Right lobe of liver (tissue), 6 donors: Measurements from ENCODE around the gene BDH1. TPM values are rescaled to one million over a fixed set of nuclear protein-coding genes. Genes with fewer than 3 reads are reported as not detected.
A peak's percentile ranks its signal among the peaks of the same experiment; 100 is the strongest.

Source experiments
- ATAC-seq, 4 donors: fragments of 200-7000 bp; cut with Tn5 transposase; one replicate each; pipeline ENCODE4 v1.9.1; 2020; ENCODE audit warnings: mild to moderate bottlenecking in 4 of 4, moderate library complexity in 4 of 4
- DNase-seq, 3 donors: peaks; one replicate each; pipeline ENCODE4 v3.0.0-alpha.2; 2020
- H3K27ac ChIP-seq, 3 donors: fragments of 200-600 bp; one replicate each; pipeline ENCODE4 v1.8.0; 2022
- H3K27me3 ChIP-seq, 2 donors: fragments of 200-600 bp; one replicate each; pipeline ENCODE4 v1.8.0; 2022
- H3K36me3 ChIP-seq, 4 donors: fragments of 200-600 bp; sonication (generic) in 1 of 4; one replicate each; pipeline versions ENCODE4 v1.5.1 to v1.8.0; 2017 to 2022; ENCODE audit warnings: control low read depth in 1 of 4
- H3K4me1 ChIP-seq, 4 donors: fragments of 200-600 bp; sonication (generic) in 1 of 4; one replicate each; pipeline versions ENCODE4 v1.5.1 to v1.8.0; 2017 to 2022; ENCODE audit warnings: control low read depth in 1 of 4
- H3K4me3 ChIP-seq, 3 donors: fragments of 200-600 bp; one replicate each; pipeline ENCODE4 v1.8.0; 2022
- H3K9me3 ChIP-seq, 4 donors: fragments of 200-600 bp; sonication (generic) in 1 of 4; one replicate each; pipeline versions ENCODE4 v1.5.1 to v1.8.0; 2017 to 2022; ENCODE audit warnings: control low read depth in 1 of 4
- CTCF ChIP-seq, 4 donors: fragments of 200-600 bp in 3 of 4; fragments of 450-650 bp in 1 of 4; IDR thresholded peaks; one replicate each; pipeline versions ENCODE4 v1.5.1 to v1.8.0; 2016 to 2022; ENCODE audit warnings: antibody characterized with exemption in 4 of 4, mild to moderate bottlenecking in 2 of 4
- POLR2A ChIP-seq: fragments of 450-650 bp; IDR thresholded peaks from one replicate; pipeline ENCODE4 v1.6.1; 2017; ENCODE audit warnings: antibody characterized with exemption, mild to moderate bottlenecking
- whole genome bisulfite sequencing: methylation state at CpG from one replicate; pipeline ENCODE4 v1.1.6; 2018; ENCODE audit warnings: low coverage, low lambda C conversion rate; ENCODE audit not compliant: insufficient coverage; ENCODE audit errors: missing lambda C conversion rate; 5-methylcytosine and 5-hydroxymethylcytosine counted together
- intact Hi-C, 2 donors: fragments of 100-400 bp; cut with DNase I; formaldehyde crosslinking; loops; one replicate each; pipeline versions ENCODE4 v1.11.2 to v1.14.1; 2022
- total RNA-seq, 6 experiments: library from RNA; depleted of rRNA in 2 of 6; stranded (reverse); fragments of >200 nt in 2 of 6; fragmentation: NEBNext Ultra II Directional in 3 of 6; extraction: Animal tissue kit (Norgen Biotek cat#: 25700) in 3 of 6; gene quantifications; one replicate each; pipeline versions ENCODE4 v1.1.0 to v1.2.4, GENCODE V29; 2016 to 2023
- donor health status: DM: no; HTN: yes; CAD: no.
- donor health status: DM: no; HTN: no; CAD: no.
- donor health status: DM: no; HTN: no; CAD: no.
- donor health status: DM: no; HTN: yes; CAD: no.
- donor health status: DM: no; HTN: yes; CAD: no.

Gene BDH1
- total RNA-seq, 6 experiments from 2014 or later: 65.5 to 366 (median 233) TPM

DNA sequence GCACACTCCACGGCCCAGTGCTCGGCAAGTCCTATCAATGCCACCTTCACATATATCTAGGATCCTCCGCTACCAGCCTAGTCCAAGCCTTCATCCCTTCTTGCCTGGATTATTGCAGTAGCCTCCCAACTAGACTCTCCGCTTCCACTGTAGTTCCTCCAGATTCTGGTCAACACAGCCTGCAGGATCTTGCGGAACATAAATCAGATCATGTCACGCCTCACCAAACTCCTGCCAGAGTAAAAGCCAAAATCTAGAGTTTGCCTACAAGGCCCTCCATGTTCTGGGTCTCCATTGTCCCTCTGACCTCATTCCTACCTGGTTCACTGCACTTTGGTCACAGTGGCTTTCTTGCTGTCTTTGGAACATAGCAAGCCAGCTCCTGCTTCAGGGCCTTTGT lies 3.6 kb downstream of the BDH1 start:
- H3K27me3 ChIP-seq: no peaks in the 10 kb centered on the region
- intact Hi-C loops: no loop called here
- no peak for ATAC-seq
- no peak overlapping the region for H3K27ac ChIP-seq
- peaks cover 0 to 8% (median 0%) of the 10 kb centered on the region in 4 donors for H3K4me1 ChIP-seq
- 94% methylated on average over 5 of the region's 6 CpGs for WGBS
- H3K4me3 ChIP-seq: no peak overlapping the region
- TF ChIP-seq CTCF (IDR thresholded peaks at IDR 0.05): no peak
- TF ChIP-seq POLR2A: no peak
- H3K9me3 ChIP-seq: no peaks in the 10 kb centered on the region
- H3K36me3 ChIP-seq: peaks cover 0 to 15% (median 0%) of the 10 kb centered on the region in 4 donors
- no peak for DNase-seq

- Histone ChIP-seq H3K27me3 (no peaks in the 10 kb centered on the region), H3K9me3 (no peaks in the 10 kb centered on the region), H3K36me3 (peaks cover 0 to 20% (median 4%) of the 10 kb centered on the region in 4 donors), H3K27ac (no peak overlapping the region), H3K4me1 (peaks cover 0 to 7% (median 0%) of the 10 kb centered on the region in 4 donors), H3K4me3 (no peak overlapping the region)
- ATAC-seq: no peak
- WGBS: 59% methylated on average over 4 of the region's 9 CpGs
- no peak for DNase-seq
- TF ChIP-seq POLR2A: no peak
- TF ChIP-seq CTCF (IDR thresholded peaks at IDR 0.05): no peak
- intact Hi-C loops: no loop called here
Observed at GRCh38 chr3:197550489-197550888, 5.3 kb downstream of the BDH1 start.

- Histone ChIP-seq H3K27me3 (no peaks in the 10 kb centered on the region), H3K4me3 (no peak overlapping the region), H3K9me3 (no peaks in the 10 kb centered on the region), H3K4me1 (peaks cover 0 to 7% (median 0%) of the 10 kb centered on the region in 4 donors), H3K36me3 (peaks cover 0 to 25% (median 6%) of the 10 kb centered on the region in 4 donors), H3K27ac (no peak overlapping the region)
- no peak for TF ChIP-seq POLR2A
- no peak for TF ChIP-seq CTCF (IDR thresholded peaks at IDR 0.05)
- ATAC-seq (peak in 3 of 4 donors; percentile 29 to 47 (median 45)), DNase-seq (no peak)
- intact Hi-C loops: no loop called here
- 73% methylated on average over 4 of the region's 6 CpGs for WGBS
Observed at GRCh38 chr3:197549261-197549885, 6.4 kb downstream of the BDH1 start.

DNA sequence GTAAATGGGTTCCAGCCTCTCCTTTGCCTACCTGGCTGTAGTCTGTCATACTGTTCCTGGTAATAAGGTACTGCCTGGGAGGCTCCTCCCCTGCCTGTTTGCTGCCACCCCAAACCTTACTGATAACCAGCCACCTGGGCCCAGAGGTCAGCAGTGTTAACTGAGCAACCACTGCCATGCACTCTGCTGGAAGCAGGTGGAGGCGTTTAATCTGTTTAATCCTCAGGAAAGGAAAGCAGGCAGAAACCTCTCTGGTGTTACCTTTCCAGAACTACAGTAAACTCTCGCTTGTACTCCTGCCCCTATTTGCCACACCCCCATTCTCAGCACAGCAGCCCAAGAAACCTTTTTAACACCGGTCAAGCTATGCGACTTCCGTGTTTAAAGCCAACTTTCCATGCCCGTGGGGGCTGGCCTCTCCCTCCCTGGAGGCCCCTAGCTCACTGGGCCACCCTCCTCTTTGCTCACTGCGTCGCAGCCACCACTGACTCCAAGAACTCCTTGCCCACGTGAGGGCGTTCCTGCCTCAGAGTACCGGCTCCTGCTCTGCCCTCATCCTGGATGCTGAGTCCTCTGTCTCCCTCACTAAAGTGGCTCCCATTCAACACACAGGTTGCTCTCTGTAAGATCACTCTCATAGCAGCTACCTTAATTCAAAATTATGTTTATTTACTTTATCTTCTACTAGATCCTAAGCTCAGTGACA lies 8.3 kb downstream of the BDH1 start:
- Histone ChIP-seq H3K4me3 (no peak overlapping the region), H3K27me3 (no peaks in the 10 kb centered on the region), H3K4me1 (peaks cover 0 to 3% (median 0%) of the 10 kb centered on the region in 4 donors), H3K27ac (no peak overlapping the region), H3K9me3 (no peaks in the 10 kb centered on the region), H3K36me3 (peaks cover 0 to 42% (median 11%) of the 10 kb centered on the region in 4 donors)
- ATAC-seq: peak; percentile 23 to 36 (median 30)
- intact Hi-C loops: no loop called here
- 30% methylated on average over 4 of the region's 11 CpGs for WGBS
- DNase-seq: no peak
- no peak for TF ChIP-seq CTCF (IDR thresholded peaks at IDR 0.05)
- no peak for TF ChIP-seq POLR2A
